HEK293 (cell line): ENCODE data around the gene TNIK.

Experiments used
- ZNF175 ChIP-seq: fragments of 450-650 bp; formaldehyde crosslinking; IDR thresholded peaks from 2 replicates; pipeline ENCODE4 v1.5.1; 2016; ENCODE audit warnings: missing biosample characterization, missing genetic modification characterization
- ZNF274 ChIP-seq, 2 experiments: fragments of 200-500 bp in 1 of 2; fragments of 450-650 bp in 1 of 2; sonication (Bioruptor generic) in 1 of 2; formaldehyde crosslinking in 1 of 2; IDR thresholded peaks; 2 replicates each; pipeline versions ENCODE4 v1.5.1 to v1.6.1; 2014 to 2016; ENCODE audit warnings: borderline replicate concordance in 1 of 2, inconsistent platforms in 1 of 2, low read length in 1 of 2, missing biosample characterization in 1 of 2, missing genetic modification characterization in 1 of 2
- TF ChIP-seq, protein P1 (sequence below): fragments of 450-650 bp; formaldehyde crosslinking; IDR thresholded peaks from 2 replicates; pipeline ENCODE4 v1.5.1; 2016; ENCODE audit warnings: missing biosample characterization, missing genetic modification characterization

DNA sequence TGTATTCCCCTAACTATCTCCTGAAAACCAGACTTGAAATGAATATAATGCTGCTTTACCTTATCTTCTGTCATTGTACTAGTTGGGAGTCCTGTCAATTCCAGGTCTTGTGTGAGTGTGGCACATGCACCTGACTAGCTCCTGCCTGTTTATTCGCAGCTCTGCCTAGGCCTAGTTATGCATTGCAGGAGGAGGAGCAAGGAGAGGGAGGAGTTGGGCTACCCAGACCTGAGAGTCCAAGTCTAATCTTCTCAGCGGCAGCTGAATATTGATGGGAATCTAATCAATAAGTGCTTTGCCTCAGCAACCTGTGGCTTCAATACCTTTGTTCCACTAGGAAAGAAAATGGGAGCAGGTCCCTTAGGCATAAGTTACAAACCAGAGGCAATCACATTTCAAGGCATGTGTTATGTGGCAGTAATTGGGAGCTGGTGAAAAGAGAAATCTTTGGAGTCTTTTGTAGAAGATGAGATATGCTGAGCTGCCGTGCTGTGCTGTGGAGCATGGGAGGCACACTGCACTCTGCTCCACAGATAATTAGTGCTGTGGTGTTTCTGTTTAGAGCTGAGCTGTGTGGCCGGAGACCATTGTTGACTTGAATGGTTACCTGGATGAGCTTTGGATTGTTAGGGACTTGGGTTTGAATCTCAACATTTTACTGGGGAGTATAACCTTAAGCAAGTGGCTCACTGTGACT is 433.5 kb downstream of the TNIK start, which contains the start of gene SLC2A2:
- no peak for TF ChIP-seq ZNF274 (IDR thresholded peaks at IDR 0.05; ENCODE audit: low read length)
- no peak for TF ChIP-seq ZNF274 (tag by site-specific recombination; IDR thresholded peaks at IDR 0.05; ENCODE audit: borderline replicate concordance)
- TF ChIP-seq, protein P1, sequence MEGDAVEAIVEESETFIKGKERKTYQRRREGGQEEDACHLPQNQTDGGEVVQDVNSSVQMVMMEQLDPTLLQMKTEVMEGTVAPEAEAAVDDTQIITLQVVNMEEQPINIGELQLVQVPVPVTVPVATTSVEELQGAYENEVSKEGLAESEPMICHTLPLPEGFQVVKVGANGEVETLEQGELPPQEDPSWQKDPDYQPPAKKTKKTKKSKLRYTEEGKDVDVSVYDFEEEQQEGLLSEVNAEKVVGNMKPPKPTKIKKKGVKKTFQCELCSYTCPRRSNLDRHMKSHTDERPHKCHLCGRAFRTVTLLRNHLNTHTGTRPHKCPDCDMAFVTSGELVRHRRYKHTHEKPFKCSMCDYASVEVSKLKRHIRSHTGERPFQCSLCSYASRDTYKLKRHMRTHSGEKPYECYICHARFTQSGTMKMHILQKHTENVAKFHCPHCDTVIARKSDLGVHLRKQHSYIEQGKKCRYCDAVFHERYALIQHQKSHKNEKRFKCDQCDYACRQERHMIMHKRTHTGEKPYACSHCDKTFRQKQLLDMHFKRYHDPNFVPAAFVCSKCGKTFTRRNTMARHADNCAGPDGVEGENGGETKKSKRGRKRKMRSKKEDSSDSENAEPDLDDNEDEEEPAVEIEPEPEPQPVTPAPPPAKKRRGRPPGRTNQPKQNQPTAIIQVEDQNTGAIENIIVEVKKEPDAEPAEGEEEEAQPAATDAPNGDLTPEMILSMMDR, result no peak
- TF ChIP-seq ZNF175 (tag by site-specific recombination), result no peak
